Nucleus accumbens (tissue), 56 donors: ENCODE data around the gene NTRK1.

Source experiments
- DNase-seq, 56 donors: peaks; one replicate each; lab custom pipeline; 2025; lab: John Stamatoyannopoulos, UW

NTRK1 gene

DNA sequence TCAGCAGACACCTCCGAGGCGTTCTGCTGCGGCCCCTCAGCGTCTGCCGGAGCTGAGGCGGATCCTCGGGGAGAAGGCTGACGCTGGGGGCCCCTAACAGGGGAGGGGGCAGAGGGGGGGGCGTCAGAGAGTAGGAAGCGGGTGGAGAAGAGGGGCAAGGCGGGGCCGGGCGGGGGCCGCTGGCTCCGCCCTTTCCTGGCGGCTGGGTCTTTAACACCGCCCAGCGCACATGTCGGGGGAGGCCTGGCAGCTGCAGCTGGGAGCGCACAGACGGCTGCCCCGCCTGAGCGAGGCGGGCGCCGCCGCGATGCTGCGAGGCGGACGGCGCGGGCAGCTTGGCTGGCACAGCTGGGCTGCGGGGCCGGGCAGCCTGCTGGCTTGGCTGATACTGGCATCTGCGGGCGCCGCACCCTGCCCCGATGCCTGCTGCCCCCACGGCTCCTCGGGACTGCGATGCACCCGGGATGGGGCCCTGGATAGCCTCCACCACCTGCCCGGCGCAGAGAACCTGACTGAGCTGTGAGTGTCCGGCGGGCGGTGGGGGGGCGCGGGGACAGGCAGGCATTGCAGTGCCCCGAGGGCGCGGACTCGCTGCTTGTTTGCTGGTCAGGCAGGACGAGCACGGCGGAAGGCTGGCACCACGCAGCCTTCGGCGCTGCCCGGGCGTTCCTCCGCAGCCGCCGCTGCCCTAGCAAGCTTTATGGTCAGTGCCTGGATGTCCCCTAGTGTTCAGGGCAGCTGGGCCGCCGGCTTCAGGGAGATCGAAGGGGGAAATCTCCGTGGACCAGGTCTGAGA, at the start of gene NTRK1:
Gene NTRK1 (plus strand): TSS at position 238 of the 796 bp plus-strand sequence. CDS start 70 bp downstream, at position 308.
- peak in 22 of 56 donors; percentile 6 to 51 (median 17) for DNase-seq

DNA sequence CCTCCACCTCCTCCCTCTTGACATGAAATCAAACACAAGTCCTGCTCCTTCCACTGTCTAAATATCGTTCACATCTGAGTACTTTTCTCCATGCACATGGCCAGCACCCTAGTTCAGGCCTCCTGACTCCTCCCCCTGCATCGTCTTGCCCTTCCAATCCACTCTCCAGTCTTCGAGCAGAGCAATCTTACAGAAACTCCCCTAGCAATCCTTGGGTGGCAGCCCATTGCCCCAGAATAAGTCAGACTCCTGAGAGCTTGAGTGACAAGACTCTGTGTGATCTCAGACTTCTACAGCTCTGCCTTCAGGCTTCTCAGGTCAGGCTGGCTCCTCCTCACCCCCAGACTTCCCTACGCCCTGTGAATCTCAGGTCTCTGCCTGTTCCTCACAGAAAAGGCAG, 49.5 kb upstream of the NTRK1 start:
- no peak for DNase-seq

DNA sequence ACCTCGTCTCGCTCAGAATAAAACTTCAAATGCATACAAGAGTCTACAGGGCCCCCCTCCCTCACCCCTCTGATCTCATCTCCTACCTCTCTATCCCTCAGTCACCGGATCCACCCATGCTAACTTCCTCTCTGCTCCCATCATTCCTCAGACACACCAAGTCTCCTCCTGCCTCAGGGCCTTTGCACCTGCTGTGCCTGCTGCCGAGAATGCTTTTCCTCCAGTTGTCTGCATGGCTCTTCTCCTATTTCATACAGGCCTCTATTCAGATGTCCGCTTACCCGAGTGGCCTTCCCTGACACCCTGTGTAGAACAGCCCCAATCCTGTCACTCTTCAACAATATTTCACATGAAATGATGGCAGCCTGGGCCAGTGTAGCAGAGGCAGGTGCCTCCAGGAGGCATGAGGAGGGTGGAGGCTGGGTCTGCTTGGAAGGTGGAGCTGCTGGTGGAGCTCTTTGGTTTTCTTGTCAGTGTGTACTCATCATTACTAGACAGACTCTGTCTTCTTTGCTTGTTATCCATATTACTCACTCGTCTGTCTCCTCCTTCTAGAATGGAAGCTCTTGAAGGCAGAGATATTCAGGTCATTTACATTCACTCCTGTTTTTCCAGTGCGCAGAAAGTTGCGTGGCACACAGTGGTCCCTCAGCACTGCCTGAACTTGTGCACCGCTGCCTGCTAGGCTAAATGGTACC, 48.2 kb upstream of the NTRK1 start:
- DNase-seq: no peak

- no peak for DNase-seq
Measured at GRCh38 chr1:156813298-156813697, 47.4 kb upstream of the NTRK1 start.

DNA sequence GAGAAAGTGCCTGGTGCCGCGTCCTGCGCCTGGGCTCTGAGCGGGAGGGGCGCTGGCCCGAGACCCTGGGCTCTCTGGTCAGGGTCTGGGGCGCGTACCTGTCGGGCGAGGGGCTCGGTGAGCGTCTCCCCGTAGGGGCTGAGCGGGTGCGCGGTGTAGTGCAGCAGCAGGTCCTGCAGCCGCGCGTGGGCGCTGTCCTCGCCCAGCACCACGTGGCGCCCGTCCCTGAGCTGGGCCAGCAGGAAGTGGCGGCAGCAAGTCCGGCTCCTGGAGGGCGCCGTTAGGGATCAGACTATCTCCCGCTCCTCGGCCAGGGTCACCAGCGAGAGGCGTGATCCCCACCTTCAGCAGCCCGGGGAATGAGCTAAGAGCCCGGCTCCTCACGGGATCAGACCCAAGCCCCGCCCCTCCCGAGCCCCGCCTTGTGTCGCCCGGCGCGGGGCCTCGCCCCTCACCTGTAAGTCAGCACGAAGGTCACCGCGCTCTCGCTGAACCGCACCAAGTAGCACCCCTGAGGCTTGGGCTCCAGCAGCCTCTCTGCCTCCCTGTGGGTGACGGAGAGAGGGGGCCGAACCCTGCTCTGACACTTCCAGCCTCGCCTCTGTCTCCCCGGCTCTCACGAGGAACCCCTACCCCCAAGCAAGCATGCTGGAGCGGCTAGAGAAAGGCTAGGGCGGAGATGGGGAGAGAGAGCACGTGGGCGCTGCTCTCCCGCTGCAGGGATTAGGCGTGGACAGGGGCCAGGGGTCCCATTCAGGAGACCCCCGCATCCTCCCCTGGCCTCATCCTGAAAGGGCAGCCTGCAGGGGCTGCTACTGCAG, 46.7 kb upstream of the NTRK1 start:
- peak in 32 of 56 donors; percentile 4 to 68 (median 16) for DNase-seq

- no peak for DNase-seq
Measured at GRCh38 chr1:156814571-156815260, 45.9 kb upstream of the NTRK1 start.

- DNase-seq: no peak
Measured at GRCh38 chr1:156815307-156815826, 45.3 kb upstream of the NTRK1 start.

DNA sequence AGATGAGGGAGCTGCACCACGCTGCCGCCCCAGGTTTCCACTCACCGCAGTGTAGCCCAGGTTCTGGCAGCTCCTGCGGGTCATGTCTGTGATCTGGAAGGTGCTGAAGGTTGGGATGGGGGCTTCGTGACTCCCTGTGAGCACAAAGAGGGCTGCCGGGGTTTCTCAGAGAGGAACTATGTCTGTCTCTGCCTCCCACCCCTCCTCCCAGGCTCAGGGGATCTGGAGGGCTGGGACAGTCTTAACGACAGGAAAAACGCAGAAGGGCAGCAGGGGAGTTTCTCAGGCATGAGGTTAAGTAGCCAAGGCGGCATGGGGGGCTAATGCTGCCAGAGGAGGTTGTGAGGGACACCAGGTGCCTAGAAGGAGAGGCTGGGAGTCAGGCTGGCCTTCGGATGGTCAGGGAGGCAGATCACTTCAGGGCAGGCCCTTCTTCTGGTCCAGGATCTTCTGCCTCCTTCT, 44.7 kb upstream of the NTRK1 start:
- no peak for DNase-seq

GRCh38 chr1:156816561-156817328, 43.9 kb upstream of the NTRK1 start, which contains the start of gene SH2D2A:
TSS of gene SH2D2A (minus strand) at chr1:156816848. CDS start at chr1:156816708, 140 bp downstream.
- peak in 2 of 56 donors; percentile 11 to 20 for DNase-seq

GRCh38 chr1:156821801-156822200, 38.9 kb upstream of the NTRK1 start:
- no peak for DNase-seq

- no peak for DNase-seq
Measured at GRCh38 chr1:156822680-156823079, 38.0 kb upstream of the NTRK1 start.

GRCh38 chr1:156823210-156823790, 37.4 kb upstream of the NTRK1 start:
- DNase-seq: no peak

- DNase-seq: no peak
Measured at GRCh38 chr1:156826630-156827029, 34.0 kb upstream of the NTRK1 start.

- DNase-seq: no peak
Measured at GRCh38 chr1:156828400-156829124, 32.1 kb upstream of the NTRK1 start.

- no peak for DNase-seq
Measured at GRCh38 chr1:156832434-156832833, 28.2 kb upstream of the NTRK1 start.

- no peak for DNase-seq
Measured at GRCh38 chr1:156833603-156834002, 27.1 kb upstream of the NTRK1 start.

GRCh38 chr1:156834322-156834721, 26.3 kb upstream of the NTRK1 start:
- DNase-seq: no peak

DNA sequence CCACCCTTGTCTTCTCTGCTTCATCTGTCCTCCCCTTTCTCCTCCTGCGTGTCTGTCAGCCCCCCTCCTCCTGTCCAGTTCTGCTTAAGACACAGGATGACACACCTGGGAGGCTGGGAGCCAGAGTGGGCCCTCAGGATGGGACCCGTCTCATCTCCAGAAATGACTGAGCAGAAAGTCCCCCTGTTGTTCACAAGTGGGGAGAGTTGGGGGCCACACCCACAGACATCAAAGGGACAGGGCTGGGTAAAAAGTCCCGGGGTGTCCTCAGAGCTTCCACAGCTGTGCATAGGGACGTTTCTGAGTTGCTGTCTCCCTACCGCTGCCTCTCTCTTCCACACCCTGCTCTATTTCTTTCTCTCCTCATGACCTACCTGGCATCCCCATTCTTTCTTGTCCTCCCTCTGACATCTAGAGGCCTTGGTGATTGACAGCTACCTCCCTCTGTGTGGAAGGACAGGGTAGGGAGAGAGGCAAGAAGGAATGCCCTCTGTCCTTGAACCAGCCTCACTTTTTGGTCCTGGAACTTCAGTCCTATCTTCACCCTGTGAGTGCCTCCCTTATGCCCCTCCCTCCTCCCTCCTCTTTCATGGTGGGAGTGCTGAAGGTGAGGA, 24.5 kb upstream of the NTRK1 start:
- no peak for DNase-seq
